Sigmoid colon (tissue), 4 donors: ENCODE results near the gene GSK3B.
"Not testable (repeated sequence)": the region's sequence is repeated elsewhere in the genome, so short reads cannot be mapped to it uniquely, and the experiment has no call there.

ENCODE experiments used
- CTCF ChIP-seq, 4 experiments: fragments of 450-650 bp in 3 of 4; fragments of 200-600 bp in 1 of 4; IDR thresholded peaks; one replicate each; pipeline ENCODE4 v1.5.1; 2016 to 2019; ENCODE audit warnings: antibody characterized with exemption in 4 of 4, mild to moderate bottlenecking in 3 of 4, moderate library complexity in 2 of 4
- EP300 ChIP-seq, 4 donors: sonication (generic); formaldehyde crosslinking; IDR thresholded peaks; one replicate each; pipeline ENCODE4 v1.6.1; 2017; ENCODE audit warnings: antibody characterized with exemption in 4 of 4
- POLR2A ChIP-seq, 2 donors: fragments of 450-650 bp; IDR thresholded peaks; one replicate each; pipeline ENCODE4 v1.6.1; 2016; ENCODE audit warnings: antibody characterized with exemption in 2 of 2, mild to moderate bottlenecking in 2 of 2, moderate library complexity in 2 of 2
- POLR2AphosphoS5 ChIP-seq, 4 donors: sonication (generic); formaldehyde crosslinking; IDR thresholded peaks; one replicate each; pipeline ENCODE4 v1.6.1; 2017; ENCODE audit warnings: antibody characterized with exemption in 4 of 4

GRCh38 chr3:120004008-120004498 lies 90.2 kb downstream of the GSK3B start:
- not testable (repeated sequence) for TF ChIP-seq POLR2A, CTCF, POLR2AphosphoS5, EP300 (IDR thresholded peaks at IDR 0.05)
